ENCODE results near the gene ZNF740. TPM values are rescaled to one million over a fixed set of nuclear protein-coding genes. Genes with fewer than 3 reads are reported as not detected.

Gene ZNF740
- total RNA-seq, 2 experiments from 2014 or later, result 53.6 to 60.2 TPM

DNA sequence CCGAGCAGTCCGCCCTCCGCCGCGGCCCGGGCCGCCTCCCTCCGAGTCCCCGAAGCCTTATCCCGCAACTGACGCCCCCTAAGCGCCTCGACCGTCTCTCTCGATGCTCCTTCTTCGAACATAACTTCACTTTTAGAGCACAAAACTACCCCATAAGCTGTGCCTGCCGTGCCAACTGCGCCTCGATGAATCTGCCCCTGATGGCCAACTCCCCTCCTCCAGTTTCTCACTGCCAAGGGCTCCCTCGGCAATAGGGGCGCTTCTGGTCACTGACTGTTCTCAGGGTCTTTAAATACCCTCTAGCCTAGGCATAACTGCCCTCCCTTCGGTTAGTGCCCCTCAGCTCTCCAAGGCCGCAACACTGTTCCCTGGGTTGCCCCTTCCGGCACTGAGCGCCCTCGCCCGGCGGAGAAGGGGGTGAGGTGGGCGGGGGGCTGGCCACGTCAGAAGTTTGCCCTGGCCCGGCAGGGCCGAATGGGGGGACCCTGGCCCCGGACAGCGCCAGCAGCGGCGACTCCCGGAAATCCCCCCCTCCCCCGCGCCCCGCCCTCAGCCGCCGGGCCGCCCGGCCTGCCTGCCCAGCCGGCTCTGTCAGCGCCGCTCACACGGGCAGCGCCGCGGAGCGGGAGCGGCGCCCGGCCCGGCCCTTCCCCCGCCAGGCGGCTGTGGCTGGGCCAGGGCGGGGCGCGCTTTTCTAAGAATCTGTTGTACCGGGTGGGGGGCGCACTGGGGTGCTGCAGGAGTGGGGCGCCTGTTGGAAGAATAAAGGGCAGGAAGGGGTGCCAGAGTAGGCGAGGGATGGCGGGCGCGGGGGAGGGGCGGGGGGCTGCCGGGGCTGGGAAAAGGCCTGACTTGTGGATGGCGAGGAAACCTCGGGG lies 40.9 kb downstream of the ZNF740 start:
- POLR2A ChIA-PET, result interaction anchor here (0.7 to 4.4 kb wide), 8 partner anchors 12 to 103 kb away, joined by 3 to 45 read pairs (median 8); partner anchors contain the start of genes AAAS and PFDN5
- H3K36me3 Mint-ChIP-seq, result peaks cover 5% of the 10 kb centered on the region
- peak overlapping the region; percentile 89 for H3K4me3 Mint-ChIP-seq

GRCh38 chr12:53222170-53222721 lies 41.7 kb downstream of the ZNF740 start:
- no peak for ATAC-seq (ENCODE audit: low read depth)
- POLR2A ChIA-PET, result interaction anchor here (1.4 to 2.3 kb wide), 2 partner anchors 14 to 30 kb away, joined by 3 to 8 read pairs; a partner anchor contains a TSS
- DNase-seq, result peak; percentile 33
- Mint-ChIP-seq H3K36me3 (peaks cover 12% of the 10 kb centered on the region), H3K9me3 (no peaks in the 10 kb centered on the region), H3K4me3 (peak overlapping the region; percentile 80), H3K27ac (peak overlapping the region; percentile 86), H3K27me3 (no peaks in the 10 kb centered on the region), H3K4me1 (peaks cover 60% of the 10 kb centered on the region)

More for the DNA sequence above, 40.9 kb downstream of the ZNF740 start:
- DNase-seq, result peak; percentile 77
- no peaks in the 10 kb centered on the region for H3K9me3 Mint-ChIP-seq
- no peaks in the 10 kb centered on the region for H3K27me3 Mint-ChIP-seq
- peak overlapping the region; percentile 96 for H3K27ac Mint-ChIP-seq
- peaks cover 63% of the 10 kb centered on the region for H3K4me1 Mint-ChIP-seq
- ATAC-seq (ENCODE audit: low read depth), result peak; percentile 20

DNA sequence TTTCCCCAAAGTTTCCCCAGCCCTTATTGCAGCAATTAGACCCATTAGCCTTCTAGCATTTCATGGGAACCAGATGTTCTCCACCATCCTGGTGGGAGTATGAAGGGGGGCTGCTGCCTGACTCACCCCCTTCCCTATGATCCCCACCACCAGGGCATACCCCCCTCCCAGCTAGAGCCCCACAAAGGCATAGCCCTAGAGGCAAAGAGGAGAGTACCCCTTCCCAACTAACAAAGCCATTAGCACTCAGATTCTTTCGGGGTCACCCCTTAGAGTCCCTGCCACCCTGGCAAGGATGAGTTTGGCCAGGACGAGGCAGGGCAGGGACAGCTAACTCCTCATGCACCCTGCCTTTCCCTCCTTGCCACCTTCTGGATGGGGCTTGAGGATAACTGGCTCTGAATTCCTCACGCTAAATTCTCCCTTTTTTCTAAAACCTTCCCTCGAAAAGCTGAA lies 42.3 kb downstream of the ZNF740 start:
- H3K9me3 Mint-ChIP-seq, result no peaks in the 10 kb centered on the region
- H3K36me3 Mint-ChIP-seq, result peaks cover 12% of the 10 kb centered on the region
- no peaks in the 10 kb centered on the region for H3K27me3 Mint-ChIP-seq
- ATAC-seq (ENCODE audit: low read depth), result no peak
- peak; percentile 33 for DNase-seq
- peak overlapping the region; percentile 80 for H3K4me3 Mint-ChIP-seq
- POLR2A ChIA-PET, result interaction anchor here (1.0 to 2.3 kb wide), 4 partner anchors 9 to 29 kb away, joined by 3 to 8 read pairs (median 3); a partner anchor contains a TSS
- peak overlapping the region; percentile 86 for H3K27ac Mint-ChIP-seq
- H3K4me1 Mint-ChIP-seq, result peaks cover 55% of the 10 kb centered on the region

- no peak for ATAC-seq (ENCODE audit: low read depth)
- peaks cover 51% of the 10 kb centered on the region for H3K4me1 Mint-ChIP-seq
- H3K9me3 Mint-ChIP-seq, result no peaks in the 10 kb centered on the region
- DNase-seq, result peak; percentile 51
- H3K27me3 Mint-ChIP-seq, result no peaks in the 10 kb centered on the region
- peak overlapping the region; percentile 80 for H3K4me3 Mint-ChIP-seq
- POLR2A ChIA-PET, result interaction anchor here (0.6 to 2.3 kb wide), 7 partner anchors 10 to 120 kb away, joined by 3 to 8 read pairs (median 3); partner anchors contain the start of genes ESPL1 and SOAT2
- H3K36me3 Mint-ChIP-seq, result peaks cover 12% of the 10 kb centered on the region
- peak overlapping the region; percentile 87 for H3K27ac Mint-ChIP-seq
Measured at GRCh38 chr12:53223389-53224060, 43.0 kb downstream of the ZNF740 start.

DNA sequence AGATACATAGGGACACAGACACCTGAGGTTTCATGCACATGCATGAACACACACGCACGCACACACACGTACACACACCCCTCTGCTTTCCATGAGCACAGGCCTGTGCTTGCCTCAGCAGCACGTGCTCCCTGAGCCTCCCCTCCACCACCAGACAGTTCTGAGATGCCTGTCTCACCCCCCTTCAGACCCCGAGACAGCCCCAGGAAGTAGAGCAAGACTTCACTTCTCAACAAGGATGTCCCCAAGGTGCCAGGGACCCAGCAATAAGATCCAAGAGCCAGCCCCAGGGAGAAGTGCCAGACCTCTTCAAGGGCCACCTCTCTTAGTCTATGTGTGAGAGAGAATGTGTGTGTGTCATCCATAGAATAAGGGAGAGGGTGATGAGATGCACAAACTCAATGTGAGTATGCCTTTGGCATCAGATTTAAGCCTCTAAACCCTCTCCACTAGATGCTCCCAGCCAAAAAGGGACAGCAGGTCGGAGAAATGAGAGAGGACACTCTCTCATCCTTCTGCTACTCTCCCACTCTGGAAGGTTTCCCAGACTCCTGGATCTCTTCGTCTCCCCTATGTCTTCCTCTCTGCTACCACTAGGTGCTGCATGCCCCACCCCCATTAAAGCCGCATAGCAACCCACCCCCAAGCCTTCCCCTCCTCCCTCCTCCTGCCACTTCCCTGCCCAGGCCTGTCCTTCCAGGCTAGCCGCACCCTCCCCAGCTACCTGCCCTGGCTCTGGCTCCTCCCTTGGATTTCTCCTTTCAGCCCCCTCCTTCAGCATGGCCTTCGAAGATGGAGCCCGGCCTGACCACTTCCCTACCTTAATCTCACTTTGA lies 43.8 kb downstream of the ZNF740 start:
- peaks cover 10% of the 10 kb centered on the region for H3K36me3 Mint-ChIP-seq
- DNase-seq (peak; percentile 39), ATAC-seq (ENCODE audit: low read depth) (no peak)
- H3K27ac Mint-ChIP-seq, result peak overlapping the region; percentile 87
- H3K9me3 Mint-ChIP-seq, result no peaks in the 10 kb centered on the region
- no peaks in the 10 kb centered on the region for H3K27me3 Mint-ChIP-seq
- peaks cover 50% of the 10 kb centered on the region for H3K4me1 Mint-ChIP-seq
- H3K4me3 Mint-ChIP-seq, result peak overlapping the region; percentile 68
- POLR2A ChIA-PET, result interaction anchor here (0.8 to 2.3 kb wide), 6 partner anchors 9 to 44 kb away, joined by 3 to 8 read pairs (median 3); partner anchors contain the start of gene ESPL1

- DNase-seq (no peak), ATAC-seq (ENCODE audit: low read depth) (no peak)
- POLR2A ChIA-PET, result interaction anchor here (1.2 kb wide), 1 partner anchor 42 kb away, joined by 3 read pairs; no protein-coding TSS in a partner anchor
- H3K27me3 Mint-ChIP-seq, result no peaks in the 10 kb centered on the region
- peaks cover 7% of the 10 kb centered on the region for H3K36me3 Mint-ChIP-seq
- peaks cover 50% of the 10 kb centered on the region for H3K4me1 Mint-ChIP-seq
- peak overlapping the region; percentile 14 for H3K4me3 Mint-ChIP-seq
- peak overlapping the region; percentile 87 for H3K27ac Mint-ChIP-seq
- H3K9me3 Mint-ChIP-seq, result no peaks in the 10 kb centered on the region
Measured at GRCh38 chr12:53224897-53225634, 44.5 kb downstream of the ZNF740 start.

DNA sequence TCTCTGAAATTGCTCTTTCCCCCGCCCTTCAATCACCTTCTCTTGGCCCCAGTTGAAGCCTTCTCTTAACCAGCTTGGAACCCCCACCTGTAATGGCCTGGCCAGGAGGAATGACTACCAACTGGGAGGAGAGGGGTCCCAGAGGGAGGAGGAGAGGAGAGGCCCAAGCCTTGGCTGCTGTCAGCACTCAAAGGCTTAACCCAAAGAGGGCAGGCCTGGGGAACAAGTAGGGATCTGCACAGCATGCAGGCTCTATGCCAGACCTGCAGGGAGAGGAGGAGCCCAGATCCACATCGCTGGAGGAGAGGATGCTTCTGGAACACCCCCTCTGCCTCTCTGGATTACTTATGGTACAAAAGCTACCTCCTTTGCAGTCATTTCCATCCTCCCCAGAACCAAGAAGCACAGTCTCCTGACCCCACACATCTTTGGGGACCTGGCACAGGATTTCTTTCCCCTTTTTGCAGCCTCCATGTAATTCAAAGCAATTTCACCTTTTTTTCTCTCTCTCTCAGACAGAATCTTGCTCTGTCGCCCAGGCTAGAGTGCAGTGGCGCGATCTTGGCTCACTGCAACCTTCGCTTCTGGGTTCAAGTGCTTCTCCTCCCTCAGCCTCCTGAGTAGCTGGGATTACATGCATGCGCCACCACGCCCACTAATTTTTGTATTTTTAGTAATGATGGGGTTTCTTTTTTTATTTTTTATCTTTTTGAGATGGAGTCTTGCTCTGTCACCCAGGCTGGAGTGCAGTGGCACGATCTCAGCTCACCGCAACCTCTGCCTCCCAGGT lies 45.3 kb downstream of the ZNF740 start:
- Mint-ChIP-seq H3K27me3 (no peaks in the 10 kb centered on the region), H3K27ac (peak overlapping the region; percentile 87), H3K9me3 (no peaks in the 10 kb centered on the region), H3K4me3 (no peak overlapping the region), H3K36me3 (peaks cover 7% of the 10 kb centered on the region), H3K4me1 (peaks cover 49% of the 10 kb centered on the region)
- DNase-seq (no peak), ATAC-seq (ENCODE audit: low read depth) (no peak)
- POLR2A ChIA-PET, result no interaction called here

DNA sequence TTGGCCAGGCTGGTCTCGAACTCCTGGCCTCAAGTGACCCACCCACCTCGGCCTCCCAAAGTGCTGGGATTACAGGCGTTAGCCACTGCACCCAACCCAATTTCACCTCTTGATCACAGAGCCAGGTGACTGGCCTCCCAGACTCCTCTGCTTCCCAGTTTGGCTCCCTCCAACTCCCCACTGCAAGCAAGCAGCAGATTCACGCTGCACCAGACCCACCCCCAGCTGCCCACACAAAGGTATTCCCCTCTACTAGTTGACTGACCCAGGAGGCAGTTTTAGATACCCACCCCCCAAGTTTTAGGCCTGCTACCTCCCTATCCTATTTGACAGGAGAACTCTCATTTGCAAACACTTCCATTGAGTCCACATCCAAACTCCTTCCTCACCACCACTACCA lies 46.3 kb downstream of the ZNF740 start:
- Mint-ChIP-seq H3K36me3 (peaks cover 7% of the 10 kb centered on the region), H3K9me3 (no peaks in the 10 kb centered on the region), H3K27me3 (no peaks in the 10 kb centered on the region), H3K4me3 (no peak overlapping the region), H3K4me1 (peaks cover 48% of the 10 kb centered on the region), H3K27ac (no peak overlapping the region)
- POLR2A ChIA-PET, result no interaction called here
- DNase-seq, result no peak
- ATAC-seq (ENCODE audit: low read depth), result no peak

DNA sequence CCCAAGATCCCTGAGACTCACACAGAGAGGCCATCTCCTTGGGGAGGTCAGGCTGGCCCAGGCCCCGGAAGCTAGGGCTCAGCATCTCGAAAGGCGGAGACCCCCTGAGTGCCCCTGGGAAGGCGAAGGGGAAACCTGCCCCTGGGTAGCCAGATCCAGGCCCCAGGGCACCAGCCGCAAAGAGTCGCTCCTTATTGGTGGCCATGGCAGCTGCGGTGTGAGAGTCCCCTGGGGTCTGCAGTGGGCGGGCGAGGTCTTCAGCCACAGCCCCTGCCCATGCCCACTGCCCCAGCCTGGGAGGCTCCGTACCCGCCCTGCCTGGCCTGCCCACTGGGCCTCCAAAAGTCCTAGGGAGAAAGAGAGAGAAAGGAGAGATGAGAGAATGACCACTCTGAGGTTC lies 46.8 kb downstream of the ZNF740 start:
- Mint-ChIP-seq H3K27ac (no peak overlapping the region), H3K4me1 (peaks cover 44% of the 10 kb centered on the region), H3K4me3 (no peak overlapping the region), H3K9me3 (no peaks in the 10 kb centered on the region), H3K27me3 (no peaks in the 10 kb centered on the region), H3K36me3 (peaks cover 7% of the 10 kb centered on the region)
- POLR2A ChIA-PET, result no interaction called here
- DNase-seq, result no peak
- ATAC-seq (ENCODE audit: low read depth), result no peak

GRCh38 chr12:53227836-53228235 lies 47.3 kb downstream of the ZNF740 start:
- H3K4me1 Mint-ChIP-seq, result peaks cover 45% of the 10 kb centered on the region
- no peak for DNase-seq
- H3K36me3 Mint-ChIP-seq, result peaks cover 7% of the 10 kb centered on the region
- ATAC-seq (ENCODE audit: low read depth), result no peak
- no peaks in the 10 kb centered on the region for H3K9me3 Mint-ChIP-seq
- no peaks in the 10 kb centered on the region for H3K27me3 Mint-ChIP-seq
- POLR2A ChIA-PET, result no interaction called here
- H3K27ac Mint-ChIP-seq, result no peak overlapping the region
- H3K4me3 Mint-ChIP-seq, result no peak overlapping the region

DNA sequence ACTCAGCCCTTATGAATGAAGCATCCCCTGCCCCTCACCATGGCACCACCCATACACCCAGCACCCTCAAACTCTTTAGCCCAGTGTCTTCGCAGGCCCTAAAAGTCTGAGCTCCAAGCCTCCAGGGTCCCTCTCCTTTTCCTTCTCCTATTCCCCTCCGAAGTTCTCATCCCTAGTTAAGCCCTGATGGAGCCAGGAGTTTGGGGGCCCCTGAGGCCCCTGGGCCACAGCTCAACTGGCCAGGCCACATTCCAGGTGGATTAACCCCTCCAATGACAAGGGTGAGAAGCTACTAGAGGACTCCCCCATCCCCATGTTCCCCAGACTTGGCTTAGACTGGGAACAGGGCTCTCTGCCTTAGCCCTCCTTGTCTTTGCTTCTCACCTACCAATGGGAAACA lies 48.9 kb downstream of the ZNF740 start:
- POLR2A ChIA-PET, result interaction anchor here (1.0 kb wide), 1 partner anchor 10 kb away, joined by 3 read pairs; no protein-coding TSS in a partner anchor
- DNase-seq (no peak), ATAC-seq (ENCODE audit: low read depth) (no peak)
- Mint-ChIP-seq H3K9me3 (no peaks in the 10 kb centered on the region), H3K27ac (no peak overlapping the region), H3K27me3 (peaks cover 2% of the 10 kb centered on the region), H3K36me3 (peaks cover 7% of the 10 kb centered on the region), H3K4me3 (no peak overlapping the region), H3K4me1 (peaks cover 39% of the 10 kb centered on the region)
